Peyer's patch (tissue), 4 donors: ENCODE measurements around the gene TP73. TPM values are rescaled to one million over a fixed set of nuclear protein-coding genes. Genes with fewer than 3 reads are reported as not detected.

ENCODE experiments used
- DNase-seq, 3 donors: peaks; one replicate each; pipeline ENCODE4 v3.0.0-alpha.2; 2017 to 2019
- H3K27ac ChIP-seq, 4 donors: fragments of 200-600 bp; sonication (generic); one replicate each; pipeline ENCODE4 v1.5.1; 2016 to 2019
- H3K27me3 ChIP-seq, 2 donors: fragments of 200-600 bp; sonication (generic); one replicate each; pipeline ENCODE4 v1.5.1; 2019
- H3K36me3 ChIP-seq, 3 donors: fragments of 200-600 bp; sonication (generic); one replicate each; pipeline ENCODE4 v1.5.1; 2016 to 2019
- H3K4me1 ChIP-seq, 4 donors: fragments of 200-600 bp; sonication (generic); one replicate each; pipeline ENCODE4 v1.5.1; 2016 to 2019
- H3K4me3 ChIP-seq, 4 donors: fragments of 200-600 bp; sonication (generic); 1 replicate in 3 of 4; 2 replicates in 1 of 4; pipeline ENCODE4 v1.5.1; 2016 to 2019; ENCODE audit warnings: mild to moderate bottlenecking in 1 of 4
- H3K9me3 ChIP-seq, 4 donors: fragments of 200-600 bp; sonication (generic); one replicate each; pipeline ENCODE4 v1.5.1; 2016 to 2019; ENCODE audit warnings: mild to moderate bottlenecking in 1 of 4
- CTCF ChIP-seq, 6 experiments: fragments of 450-650 bp in 4 of 6; fragments of 200-600 bp in 2 of 6; sonication (generic) in 1 of 6; IDR thresholded peaks; one replicate each; pipeline ENCODE4 v1.5.1; 2017 to 2019; ENCODE audit warnings: antibody characterized with exemption in 6 of 6, mild to moderate bottlenecking in 3 of 6, moderate library complexity in 1 of 6
- POLR2A ChIP-seq, 2 donors: fragments of 450-650 bp; IDR thresholded peaks; one replicate each; pipeline ENCODE4 v1.5.1; 2017; ENCODE audit warnings: antibody characterized with exemption in 2 of 2, mild to moderate bottlenecking in 2 of 2, moderate library complexity in 2 of 2
- total RNA-seq, 4 donors: library from RNA; depleted of rRNA; stranded (reverse); fragments of >200 nt; gene quantifications; one replicate each; pipeline ENCODE4 v1.1.0, GENCODE V29; 2016

TP73 gene
- total RNA-seq, 4 donors from 2014 or later: 0.38 TPM; not detected in 3

GRCh38 chr1:3649342-3650247 lies 2.7 kb upstream of the TP73 start, which contains the start of gene WRAP73:
Gene WRAP73, minus strand, starts transcription at chr1:3650103. Its CDS starts 104 bp downstream, at chr1:3649999.
- peaks cover 0 to 29% (median 0%) of the 10 kb centered on the region in 3 donors for H3K36me3 ChIP-seq
- no peaks in the 10 kb centered on the region for H3K9me3 ChIP-seq
- peak in 3 of 6 experiments; percentile 4 to 35 (median 23) for TF ChIP-seq CTCF (IDR thresholded peaks at IDR 0.05)
- peak; percentile 76 to 77 for TF ChIP-seq POLR2A (IDR thresholded peaks at IDR 0.05)
- peaks cover 0 to 35% of the 10 kb centered on the region in 2 donors for H3K27me3 ChIP-seq
- peak within 1 kb of the TSS; percentile 80 to 98 (median 90) for H3K4me3 ChIP-seq
- H3K4me1 ChIP-seq: peaks cover 0 to 43% (median 25%) of the 10 kb centered on the region in 4 donors
- H3K27ac ChIP-seq: peak within 1 kb of the TSS in 2 of 4 donors; percentile 9 to 79
- DNase-seq: peak; percentile 92 to 98 (median 93)

GRCh38 chr1:3650248-3651025 lies 1.9 kb upstream of the TP73 start:
- Histone ChIP-seq H3K36me3 (peaks cover 0 to 21% (median 0%) of the 10 kb centered on the region in 3 donors), H3K27me3 (peaks cover 0 to 35% of the 10 kb centered on the region in 2 donors), H3K27ac (no peak overlapping the region), H3K4me3 (peak overlapping the region in 3 of 4 donors; percentile 83 to 98 (median 96)), H3K4me1 (peaks cover 0 to 43% (median 25%) of the 10 kb centered on the region in 4 donors), H3K9me3 (no peaks in the 10 kb centered on the region)
- TF ChIP-seq CTCF (IDR thresholded peaks at IDR 0.05): no peak
- TF ChIP-seq POLR2A (IDR thresholded peaks at IDR 0.05): no peak
- DNase-seq: peak in 1 of 3 donors; percentile 46

- peak in 1 of 3 donors; percentile 53 for DNase-seq
- peaks cover 0 to 43% (median 25%) of the 10 kb centered on the region in 4 donors for H3K4me1 ChIP-seq
- TF ChIP-seq CTCF (IDR thresholded peaks at IDR 0.05): no peak
- no peak for TF ChIP-seq POLR2A (IDR thresholded peaks at IDR 0.05)
- H3K27me3 ChIP-seq: peaks cover 0 to 35% of the 10 kb centered on the region in 2 donors
- no peaks in the 10 kb centered on the region for H3K9me3 ChIP-seq
- peak overlapping the region in 1 of 4 donors; percentile 10 for H3K27ac ChIP-seq
- peaks cover 0 to 12% (median 0%) of the 10 kb centered on the region in 3 donors for H3K36me3 ChIP-seq
- H3K4me3 ChIP-seq: peak overlapping the region in 3 of 4 donors; percentile 47 to 98 (median 52)
These were observed 1.0 kb upstream of the TP73 start for GRCh38 chr1:3651026-3651929.

GRCh38 chr1:3652548-3653285 lies 401 bp downstream of the TP73 start:
- Histone ChIP-seq H3K4me3 (peak overlapping the region in 3 of 4 donors; percentile 47 to 52 (median 47)), H3K36me3 (no peaks in the 10 kb centered on the region), H3K27ac (no peak overlapping the region), H3K27me3 (peaks cover 0 to 35% of the 10 kb centered on the region in 2 donors), H3K4me1 (peaks cover 0 to 43% (median 25%) of the 10 kb centered on the region in 4 donors), H3K9me3 (no peaks in the 10 kb centered on the region)
- DNase-seq: peak in 1 of 3 donors; percentile 51
- no peak for TF ChIP-seq CTCF (IDR thresholded peaks at IDR 0.05)
- no peak for TF ChIP-seq POLR2A (IDR thresholded peaks at IDR 0.05)
